Adrenal gland (tissue), 5 donors: ENCODE data around the gene PTPRN2.

ENCODE experiments used
- POLR2A ChIP-seq, 2 donors: fragments of 450-650 bp; IDR thresholded peaks; one replicate each; pipeline ENCODE4 v1.6.1; 2017; ENCODE audit warnings: antibody characterized with exemption in 2 of 2, mild to moderate bottlenecking in 2 of 2, moderate library complexity in 1 of 2
- TF ChIP-seq, protein P1 (sequence below), 6 experiments: fragments of 450-650 bp in 4 of 6; fragments of 200-600 bp in 2 of 6; sonication (generic) in 1 of 6; IDR thresholded peaks; 1 replicate in 5 of 6; 2 replicates in 1 of 6; pipeline versions ENCODE4 v1.5.1 to v1.8.0; 2016 to 2021; ENCODE audit warnings: antibody characterized with exemption in 6 of 6, mild to moderate bottlenecking in 2 of 6, moderate library complexity in 1 of 6
- donor health status: DM: no; HTN: no; CAD: no.

DNA sequence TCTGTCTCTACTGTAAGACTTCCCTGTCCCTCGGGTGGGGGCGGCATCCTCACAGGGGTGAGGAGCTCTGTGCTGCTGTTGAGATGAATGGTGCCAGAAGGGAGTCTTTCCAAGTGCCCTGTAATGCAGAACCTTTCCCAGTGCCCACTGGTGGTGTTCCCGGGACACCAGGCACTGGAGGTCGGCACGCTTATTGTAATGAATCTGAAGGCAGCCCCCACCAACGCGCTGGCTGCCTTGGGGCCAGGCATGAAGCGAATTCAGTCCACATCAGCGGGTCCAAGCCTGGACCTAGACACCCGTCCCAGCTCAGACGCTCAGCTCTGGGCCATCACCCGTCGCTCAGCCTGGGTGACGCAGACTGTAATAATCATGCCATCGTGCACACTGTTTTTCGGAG lies 658.0 kb downstream of the PTPRN2 start:
- TF ChIP-seq, protein P1, sequence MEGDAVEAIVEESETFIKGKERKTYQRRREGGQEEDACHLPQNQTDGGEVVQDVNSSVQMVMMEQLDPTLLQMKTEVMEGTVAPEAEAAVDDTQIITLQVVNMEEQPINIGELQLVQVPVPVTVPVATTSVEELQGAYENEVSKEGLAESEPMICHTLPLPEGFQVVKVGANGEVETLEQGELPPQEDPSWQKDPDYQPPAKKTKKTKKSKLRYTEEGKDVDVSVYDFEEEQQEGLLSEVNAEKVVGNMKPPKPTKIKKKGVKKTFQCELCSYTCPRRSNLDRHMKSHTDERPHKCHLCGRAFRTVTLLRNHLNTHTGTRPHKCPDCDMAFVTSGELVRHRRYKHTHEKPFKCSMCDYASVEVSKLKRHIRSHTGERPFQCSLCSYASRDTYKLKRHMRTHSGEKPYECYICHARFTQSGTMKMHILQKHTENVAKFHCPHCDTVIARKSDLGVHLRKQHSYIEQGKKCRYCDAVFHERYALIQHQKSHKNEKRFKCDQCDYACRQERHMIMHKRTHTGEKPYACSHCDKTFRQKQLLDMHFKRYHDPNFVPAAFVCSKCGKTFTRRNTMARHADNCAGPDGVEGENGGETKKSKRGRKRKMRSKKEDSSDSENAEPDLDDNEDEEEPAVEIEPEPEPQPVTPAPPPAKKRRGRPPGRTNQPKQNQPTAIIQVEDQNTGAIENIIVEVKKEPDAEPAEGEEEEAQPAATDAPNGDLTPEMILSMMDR (IDR thresholded peaks at IDR 0.05) = no peak
- TF ChIP-seq POLR2A (IDR thresholded peaks at IDR 0.05) = no peak
